GM10248 (cell line): ENCODE data around the gene CHST14.

ENCODE experiments used
- CTCF ChIA-PET: fragments of 300-600 bp; sonication (Branson Sonifier 250); formaldehyde crosslinking; extraction: SDS; loops from one replicate; lab custom pipeline; 2021; ENCODE audit warnings: antibody characterized with exemption; lab: Yijun Ruan, JAX
- POLR2A ChIA-PET: fragments of 350-650 bp; sonication (Branson Sonifier 250); formaldehyde crosslinking; extraction: SDS; loops from one replicate; lab custom pipeline; 2020; ENCODE audit warnings: antibody characterized with exemption; lab: Yijun Ruan, JAX
- DNase-seq: peaks from one replicate; pipeline ENCODE4 v3.0.0; 2012; ENCODE audit errors: extremely low spot score
- TF ChIP-seq, protein P1 (sequence below): IDR thresholded peaks from 2 replicates; pipeline ENCODE4 v1.5.1; 2012; ENCODE audit warnings: mild to moderate bottlenecking, low read depth; ENCODE audit errors: extremely low read depth, missing control alignments, control extremely low read depth

CHST14 gene

DNA sequence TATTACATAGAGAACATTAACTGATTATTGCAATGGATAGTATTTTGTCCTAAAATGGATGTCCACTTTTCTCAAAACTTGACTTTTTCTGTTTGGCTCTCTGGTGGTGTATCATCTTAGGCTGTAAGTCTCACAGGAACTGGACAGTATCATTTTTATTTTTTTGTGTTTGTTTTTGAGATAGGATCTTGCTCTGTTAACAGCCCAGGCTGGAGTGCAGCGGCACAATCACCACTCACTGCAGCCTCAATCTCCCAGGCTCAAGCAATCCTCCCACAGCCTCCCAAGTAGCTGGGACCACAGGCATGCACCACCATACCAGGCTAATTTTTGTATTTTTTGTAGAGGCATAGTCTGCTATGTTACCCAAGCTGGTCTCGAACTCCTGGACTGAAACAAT, 13.1 kb downstream of the CHST14 start:
- POLR2A ChIA-PET: no interaction called here
- no peak for DNase-seq
- TF ChIP-seq, protein P1, sequence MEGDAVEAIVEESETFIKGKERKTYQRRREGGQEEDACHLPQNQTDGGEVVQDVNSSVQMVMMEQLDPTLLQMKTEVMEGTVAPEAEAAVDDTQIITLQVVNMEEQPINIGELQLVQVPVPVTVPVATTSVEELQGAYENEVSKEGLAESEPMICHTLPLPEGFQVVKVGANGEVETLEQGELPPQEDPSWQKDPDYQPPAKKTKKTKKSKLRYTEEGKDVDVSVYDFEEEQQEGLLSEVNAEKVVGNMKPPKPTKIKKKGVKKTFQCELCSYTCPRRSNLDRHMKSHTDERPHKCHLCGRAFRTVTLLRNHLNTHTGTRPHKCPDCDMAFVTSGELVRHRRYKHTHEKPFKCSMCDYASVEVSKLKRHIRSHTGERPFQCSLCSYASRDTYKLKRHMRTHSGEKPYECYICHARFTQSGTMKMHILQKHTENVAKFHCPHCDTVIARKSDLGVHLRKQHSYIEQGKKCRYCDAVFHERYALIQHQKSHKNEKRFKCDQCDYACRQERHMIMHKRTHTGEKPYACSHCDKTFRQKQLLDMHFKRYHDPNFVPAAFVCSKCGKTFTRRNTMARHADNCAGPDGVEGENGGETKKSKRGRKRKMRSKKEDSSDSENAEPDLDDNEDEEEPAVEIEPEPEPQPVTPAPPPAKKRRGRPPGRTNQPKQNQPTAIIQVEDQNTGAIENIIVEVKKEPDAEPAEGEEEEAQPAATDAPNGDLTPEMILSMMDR: no peak
- CTCF ChIA-PET: no interaction called here

DNA sequence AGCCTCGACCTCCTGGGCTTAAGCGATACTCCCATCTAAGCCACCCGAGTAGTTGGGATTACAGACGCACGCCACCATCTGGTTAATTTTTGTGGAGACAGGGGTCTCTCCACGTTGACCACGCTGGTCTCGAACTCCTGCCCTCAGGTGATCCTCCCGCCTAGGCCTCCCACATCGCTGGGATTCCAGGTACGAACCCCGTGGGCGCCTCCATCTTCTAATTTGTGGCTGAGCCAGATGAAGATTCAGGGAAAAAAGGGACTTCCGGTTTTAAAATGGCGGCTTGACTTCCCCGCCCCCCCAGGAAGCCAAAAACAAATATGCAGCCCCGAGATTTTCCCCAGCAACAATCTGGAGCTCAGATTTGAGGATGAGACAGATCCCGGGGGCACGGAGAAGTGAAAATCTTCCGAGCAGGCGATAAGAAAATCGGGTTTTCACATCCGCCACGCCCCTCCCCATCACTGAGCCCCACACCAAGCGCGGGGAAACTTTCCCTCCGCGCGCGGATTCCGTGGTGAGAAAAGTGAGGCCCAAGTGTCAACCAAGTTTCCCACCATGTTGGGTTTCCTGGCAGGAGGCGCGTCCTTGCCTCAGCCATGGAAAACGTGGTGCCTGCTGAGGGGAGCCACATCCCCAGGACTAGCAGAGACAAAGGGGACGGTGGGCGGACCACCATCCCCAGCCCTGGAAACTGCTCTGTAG, 15.4 kb downstream of the CHST14 start:
- DNase-seq: no peak
- TF ChIP-seq, protein P1: no peak
- CTCF ChIA-PET: no interaction called here
- POLR2A ChIA-PET: no interaction called here

DNA sequence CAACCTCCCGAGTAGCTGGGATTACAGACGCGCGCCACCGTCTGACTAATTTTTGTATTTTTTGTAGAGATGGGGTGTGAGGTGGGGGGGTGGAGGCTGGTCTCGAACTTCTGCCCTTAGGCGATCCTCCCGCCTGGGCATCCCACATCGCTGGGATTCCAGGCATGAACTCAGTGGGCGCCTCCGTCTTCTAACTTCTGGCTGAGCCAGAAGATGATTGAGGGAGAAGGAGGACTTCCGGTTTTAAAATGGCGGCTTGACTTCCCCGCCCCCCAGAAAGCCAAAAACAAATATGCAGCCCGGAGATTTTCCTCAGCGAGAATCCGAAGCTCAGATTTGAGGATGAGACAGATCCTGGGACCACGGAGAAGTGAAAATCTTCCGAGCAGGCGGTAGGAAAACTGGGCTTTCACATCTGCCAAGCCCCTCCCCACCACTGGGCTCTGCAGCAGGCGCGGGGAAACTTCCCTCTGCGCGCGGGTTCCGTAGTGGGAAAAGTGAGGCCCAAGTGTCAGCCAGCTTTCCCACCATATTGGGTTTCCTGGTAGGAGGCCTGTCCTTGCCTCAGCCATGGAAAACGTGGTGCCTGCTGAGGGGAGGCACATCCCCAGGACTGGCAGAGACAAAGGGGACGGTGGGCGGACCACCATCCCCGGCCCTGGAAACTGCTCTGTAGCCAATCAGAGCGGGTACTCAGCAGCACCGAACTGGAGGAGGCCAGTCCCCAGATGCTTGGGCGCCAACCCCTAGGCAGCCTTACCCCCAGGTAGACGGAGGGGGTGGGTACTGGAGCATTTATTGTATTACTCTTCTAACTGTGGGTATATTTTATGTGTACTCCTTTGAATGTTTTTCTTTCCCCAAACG, 17.3 kb downstream of the CHST14 start:
- CTCF ChIA-PET: interaction anchor here (1.2 kb wide), 1 partner anchor 9 kb away, joined by 3 read pairs; no protein-coding TSS in a partner anchor
- DNase-seq: no peak

DNA sequence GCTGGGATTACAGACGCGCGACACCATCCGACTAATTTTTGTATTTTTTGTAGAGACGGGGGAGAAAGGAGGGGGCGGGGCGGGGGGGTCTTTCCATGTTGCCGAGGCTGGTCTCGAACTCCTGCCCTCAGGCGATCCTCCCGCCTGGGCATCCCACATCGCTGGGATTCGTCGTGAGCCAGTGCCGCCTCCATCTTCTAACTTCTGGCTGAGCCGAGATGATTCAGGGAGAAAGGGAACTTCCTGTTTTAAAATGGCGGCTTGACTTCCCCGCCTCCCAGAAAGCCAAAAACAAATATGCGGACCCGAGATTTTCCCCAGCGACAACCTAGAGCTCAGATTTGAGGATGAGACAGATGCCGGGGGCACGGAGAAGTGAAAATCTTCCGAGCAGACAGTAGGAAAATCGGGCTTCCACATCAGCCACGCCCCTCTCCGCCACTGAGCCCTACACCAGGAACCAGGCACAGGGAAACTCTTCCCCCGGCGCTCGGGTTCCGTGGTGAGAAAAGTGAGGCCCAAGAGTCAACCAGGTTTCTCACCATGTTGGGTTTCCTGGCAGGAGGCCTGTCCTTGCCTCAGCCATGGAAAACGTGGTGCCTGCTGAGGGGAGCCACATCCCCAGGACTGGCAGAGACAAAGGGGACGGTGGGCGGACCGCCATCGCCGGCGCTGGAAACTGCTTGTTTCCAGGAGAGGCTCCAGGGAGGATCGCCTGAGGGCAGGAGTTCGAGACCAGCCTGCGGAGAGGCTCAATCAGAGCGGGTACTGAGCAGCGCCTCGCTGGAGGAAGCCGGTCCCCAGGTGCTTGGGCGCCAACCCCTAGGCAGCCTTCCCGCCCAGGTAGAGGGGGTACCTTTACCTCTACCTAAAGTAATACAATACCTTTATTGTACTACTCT, 18.7 kb downstream of the CHST14 start:
- ChIA-PET CTCF (interaction anchor here (1.1 kb wide), 1 partner anchor 10 kb away, joined by 3 read pairs; no protein-coding TSS in a partner anchor), POLR2A (no interaction called here)
- TF ChIP-seq, protein P1: no peak
- DNase-seq: no peak

More for the DNA sequence above, 17.3 kb downstream of the CHST14 start:
- TF ChIP-seq, protein P1: no peak
- POLR2A ChIA-PET: no interaction called here

DNA sequence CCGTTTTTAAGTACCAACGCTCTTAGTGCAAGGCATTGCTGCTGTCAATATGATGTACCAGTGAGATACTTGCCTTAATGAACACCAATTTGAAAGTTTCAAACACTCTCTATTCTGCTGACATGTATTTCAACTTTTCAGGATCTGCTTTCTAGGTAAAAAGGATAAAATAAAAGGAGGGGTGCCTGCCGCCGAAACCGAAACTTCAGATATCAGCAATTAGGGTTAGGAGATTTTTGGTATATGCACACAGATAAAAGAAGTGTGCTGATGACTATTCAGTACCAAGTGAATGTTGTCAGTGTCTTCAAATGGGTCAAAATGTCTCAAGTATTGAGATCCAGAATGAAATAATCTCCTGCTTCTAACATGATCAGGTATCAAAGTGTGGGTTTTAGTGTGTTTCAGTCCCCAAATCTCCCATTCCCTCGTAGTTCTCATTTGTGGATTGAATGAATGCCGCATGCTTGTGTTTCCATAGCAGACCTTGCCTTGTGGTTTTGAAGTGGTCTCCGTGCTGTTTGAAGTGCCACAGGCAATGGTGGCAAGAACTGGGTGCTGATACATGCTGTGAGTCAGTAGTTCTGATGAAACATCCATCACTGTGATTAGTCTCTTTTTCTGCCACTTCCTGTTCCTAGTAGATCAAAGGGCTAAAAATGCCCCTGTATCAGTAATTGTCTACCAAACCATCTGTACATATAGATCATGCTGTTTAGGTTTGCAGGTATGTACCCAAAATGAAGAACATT, 22.5 kb downstream of the CHST14 start:
- ChIA-PET CTCF (interaction anchor here (1.2 to 1.7 kb wide), 2 partner anchors 14 to 155 kb away, joined by 3 to 6 read pairs; no protein-coding TSS in a partner anchor), POLR2A (no interaction called here)
- no peak for DNase-seq
- TF ChIP-seq, protein P1: no peak
